ENCODE results near the gene RAB40B.

RAB40B gene

DNA sequence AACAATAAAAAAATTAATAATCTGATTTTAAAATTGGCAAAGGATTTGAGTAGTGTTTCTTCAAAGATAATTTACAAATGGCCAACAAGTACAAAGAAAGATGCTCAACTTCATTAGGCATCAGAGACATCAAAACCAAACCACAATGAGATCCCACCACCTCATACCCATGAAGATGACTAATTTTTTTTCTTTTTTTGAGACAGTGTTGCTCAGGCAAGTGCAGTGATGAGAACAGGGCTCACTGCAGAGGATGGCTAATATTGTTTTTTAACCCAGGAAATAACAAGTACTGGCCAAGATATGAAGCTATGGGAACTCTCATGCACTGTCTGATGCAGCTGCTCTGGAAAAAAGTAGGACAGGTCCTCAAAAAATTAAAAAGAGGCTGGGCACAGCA, 65.2 kb downstream of the RAB40B start:
- Histone ChIP-seq H3K4me3 (ENCODE audit: low read depth in 1 of 2, low read length in 2 of 2) (no peak overlapping the region), H4K20me1 (ENCODE audit: insufficient read depth, low read length) (peaks cover 24% of the 10 kb centered on the region), H3K27ac (ENCODE audit: low read length) (no peak overlapping the region), H3K79me2 (ENCODE audit: insufficient read depth, low read length) (peaks cover 86% of the 10 kb centered on the region), H3K9ac (ENCODE audit: low read depth, low read length) (no peak overlapping the region), H3K9me3 (ENCODE audit: insufficient read depth, low read length, severe bottlenecking) (no peaks in the 10 kb centered on the region), H3K36me3 (ENCODE audit: insufficient read depth, low read length) (peaks cover 60% of the 10 kb centered on the region), H3K4me2 (ENCODE audit: insufficient read depth, low read length) (no peak overlapping the region), H3K4me1 (ENCODE audit: insufficient read depth, low read length) (no peaks in the 10 kb centered on the region), H2AFZ (ENCODE audit: low read depth, low read length) (no peak overlapping the region), H3K27me3 (ENCODE audit: insufficient read depth, low read length, poor library complexity) (no peaks in the 10 kb centered on the region)
- TF ChIP-seq EZH2 (IDR thresholded peaks at IDR 0.05; ENCODE audit: borderline replicate concordance, low read depth, low read length, severe bottlenecking) = no peak
- TF ChIP-seq, protein P1, sequence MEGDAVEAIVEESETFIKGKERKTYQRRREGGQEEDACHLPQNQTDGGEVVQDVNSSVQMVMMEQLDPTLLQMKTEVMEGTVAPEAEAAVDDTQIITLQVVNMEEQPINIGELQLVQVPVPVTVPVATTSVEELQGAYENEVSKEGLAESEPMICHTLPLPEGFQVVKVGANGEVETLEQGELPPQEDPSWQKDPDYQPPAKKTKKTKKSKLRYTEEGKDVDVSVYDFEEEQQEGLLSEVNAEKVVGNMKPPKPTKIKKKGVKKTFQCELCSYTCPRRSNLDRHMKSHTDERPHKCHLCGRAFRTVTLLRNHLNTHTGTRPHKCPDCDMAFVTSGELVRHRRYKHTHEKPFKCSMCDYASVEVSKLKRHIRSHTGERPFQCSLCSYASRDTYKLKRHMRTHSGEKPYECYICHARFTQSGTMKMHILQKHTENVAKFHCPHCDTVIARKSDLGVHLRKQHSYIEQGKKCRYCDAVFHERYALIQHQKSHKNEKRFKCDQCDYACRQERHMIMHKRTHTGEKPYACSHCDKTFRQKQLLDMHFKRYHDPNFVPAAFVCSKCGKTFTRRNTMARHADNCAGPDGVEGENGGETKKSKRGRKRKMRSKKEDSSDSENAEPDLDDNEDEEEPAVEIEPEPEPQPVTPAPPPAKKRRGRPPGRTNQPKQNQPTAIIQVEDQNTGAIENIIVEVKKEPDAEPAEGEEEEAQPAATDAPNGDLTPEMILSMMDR (IDR thresholded peaks at IDR 0.05; ENCODE audit: borderline replicate concordance, extremely low read depth, low read length, poor library complexity, severe bottlenecking) = no peak
- DNase-seq (no peak), ATAC-seq (ENCODE audit: insufficient read depth, low read depth) (no peak)

DNA sequence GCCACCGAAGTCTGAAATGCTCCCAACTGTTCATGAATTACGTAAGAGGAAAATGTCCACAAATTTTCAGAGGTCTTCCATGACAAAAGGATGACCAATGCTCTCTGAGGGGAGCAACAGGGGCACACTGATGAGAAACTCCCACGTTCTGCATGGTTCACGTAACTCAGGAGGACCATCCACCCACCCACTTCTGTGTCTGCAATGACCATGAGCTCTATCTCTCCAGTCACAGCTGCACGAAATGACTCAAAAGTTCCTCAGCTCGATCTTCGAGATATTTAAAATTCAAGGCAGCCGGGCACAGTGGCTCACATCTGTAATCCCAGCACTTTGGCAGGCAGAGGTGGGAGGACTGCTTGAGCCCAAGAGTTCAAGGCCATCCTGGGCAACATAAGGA, 66.0 kb downstream of the RAB40B start:
- H3K79me2 ChIP-seq (ENCODE audit: insufficient read depth, low read length) = peaks cover 79% of the 10 kb centered on the region
- H3K9ac ChIP-seq (ENCODE audit: low read depth, low read length) = no peak overlapping the region
- no peaks in the 10 kb centered on the region for H3K27me3 ChIP-seq (ENCODE audit: insufficient read depth, low read length, poor library complexity)
- H3K4me2 ChIP-seq (ENCODE audit: insufficient read depth, low read length) = no peak overlapping the region
- ATAC-seq (ENCODE audit: insufficient read depth, low read depth) (no peak), DNase-seq (no peak)
- H3K4me1 ChIP-seq (ENCODE audit: insufficient read depth, low read length) = no peaks in the 10 kb centered on the region
- H3K9me3 ChIP-seq (ENCODE audit: insufficient read depth, low read length, severe bottlenecking) = no peaks in the 10 kb centered on the region
- H3K27ac ChIP-seq (ENCODE audit: low read length) = no peak overlapping the region
- no peak overlapping the region for H3K4me3 ChIP-seq (ENCODE audit: low read depth in 1 of 2, low read length in 2 of 2)
- peaks cover 30% of the 10 kb centered on the region for H4K20me1 ChIP-seq (ENCODE audit: insufficient read depth, low read length)
- TF ChIP-seq, protein P1 (IDR thresholded peaks at IDR 0.05; ENCODE audit: borderline replicate concordance, extremely low read depth, low read length, poor library complexity, severe bottlenecking) = no peak
- TF ChIP-seq EZH2 (IDR thresholded peaks at IDR 0.05; ENCODE audit: borderline replicate concordance, low read depth, low read length, severe bottlenecking) = no peak
- peaks cover 68% of the 10 kb centered on the region for H3K36me3 ChIP-seq (ENCODE audit: insufficient read depth, low read length)
- no peak overlapping the region for H2AFZ ChIP-seq (ENCODE audit: low read depth, low read length)

DNA sequence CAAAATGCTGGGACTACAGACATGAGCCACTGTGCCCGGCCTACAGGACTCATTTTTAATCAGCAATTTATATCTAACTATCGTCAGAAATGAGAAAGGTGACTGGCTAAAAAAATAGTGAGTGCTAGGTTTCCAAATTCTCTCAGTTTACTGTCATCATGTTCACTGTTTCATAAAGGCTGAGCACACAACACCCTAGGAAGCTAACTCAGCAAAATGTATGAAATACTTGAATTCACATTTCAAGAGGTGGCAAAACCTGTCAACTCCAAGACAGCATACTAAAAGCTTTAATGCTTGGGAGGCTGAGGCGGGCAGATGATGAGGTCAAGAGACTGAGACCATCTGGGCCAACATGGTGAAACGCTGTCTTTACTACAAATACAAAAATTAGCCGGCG, 67.0 kb downstream of the RAB40B start:
- Histone ChIP-seq H3K4me2 (ENCODE audit: insufficient read depth, low read length) (no peak overlapping the region), H3K4me1 (ENCODE audit: insufficient read depth, low read length) (no peaks in the 10 kb centered on the region), H3K36me3 (ENCODE audit: insufficient read depth, low read length) (peaks cover 74% of the 10 kb centered on the region), H3K27me3 (ENCODE audit: insufficient read depth, low read length, poor library complexity) (no peaks in the 10 kb centered on the region), H3K27ac (ENCODE audit: low read length) (no peak overlapping the region), H3K4me3 (ENCODE audit: low read depth in 1 of 2, low read length in 2 of 2) (no peak overlapping the region), H3K79me2 (ENCODE audit: insufficient read depth, low read length) (peaks cover 70% of the 10 kb centered on the region), H4K20me1 (ENCODE audit: insufficient read depth, low read length) (peaks cover 25% of the 10 kb centered on the region), H3K9me3 (ENCODE audit: insufficient read depth, low read length, severe bottlenecking) (no peaks in the 10 kb centered on the region), H3K9ac (ENCODE audit: low read depth, low read length) (no peak overlapping the region), H2AFZ (ENCODE audit: low read depth, low read length) (no peak overlapping the region)
- ATAC-seq (ENCODE audit: insufficient read depth, low read depth) (no peak), DNase-seq (no peak)
- TF ChIP-seq EZH2 (IDR thresholded peaks at IDR 0.05; ENCODE audit: borderline replicate concordance, low read depth, low read length, severe bottlenecking) = no peak
- TF ChIP-seq, protein P1 (IDR thresholded peaks at IDR 0.05; ENCODE audit: borderline replicate concordance, extremely low read depth, low read length, poor library complexity, severe bottlenecking) = no peak

DNA sequence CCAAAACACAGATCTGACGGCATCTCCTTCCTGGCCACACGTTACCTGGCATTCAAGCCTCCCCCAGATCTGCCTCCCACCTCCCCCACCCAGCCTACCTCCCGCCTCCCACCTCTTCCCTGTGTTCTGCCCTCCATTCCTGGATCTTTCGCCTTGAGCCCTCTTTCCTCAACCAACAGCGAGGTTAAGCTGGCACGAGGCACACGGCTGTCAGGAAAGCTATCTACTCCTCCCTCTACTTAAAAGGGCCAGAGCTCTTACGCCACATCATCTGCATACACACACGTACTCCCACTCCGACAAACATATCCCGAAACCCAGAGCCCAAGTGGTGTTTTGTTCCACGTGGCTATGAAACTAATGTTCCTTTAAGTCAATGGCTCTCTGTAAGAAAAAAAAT, 68.3 kb downstream of the RAB40B start:
- H3K27me3 ChIP-seq (ENCODE audit: insufficient read depth, low read length, poor library complexity) = no peaks in the 10 kb centered on the region
- peaks cover 22% of the 10 kb centered on the region for H4K20me1 ChIP-seq (ENCODE audit: insufficient read depth, low read length)
- no peak overlapping the region for H3K4me3 ChIP-seq (ENCODE audit: low read depth in 1 of 2, low read length in 2 of 2)
- H3K79me2 ChIP-seq (ENCODE audit: insufficient read depth, low read length) = peaks cover 59% of the 10 kb centered on the region
- H3K4me1 ChIP-seq (ENCODE audit: insufficient read depth, low read length) = no peaks in the 10 kb centered on the region
- H3K9me3 ChIP-seq (ENCODE audit: insufficient read depth, low read length, severe bottlenecking) = no peaks in the 10 kb centered on the region
- no peak overlapping the region for H3K4me2 ChIP-seq (ENCODE audit: insufficient read depth, low read length)
- no peak overlapping the region for H2AFZ ChIP-seq (ENCODE audit: low read depth, low read length)
- no peak overlapping the region for H3K9ac ChIP-seq (ENCODE audit: low read depth, low read length)
- TF ChIP-seq, protein P1 (IDR thresholded peaks at IDR 0.05; ENCODE audit: borderline replicate concordance, extremely low read depth, low read length, poor library complexity, severe bottlenecking) = no peak
- TF ChIP-seq EZH2 (IDR thresholded peaks at IDR 0.05; ENCODE audit: borderline replicate concordance, low read depth, low read length, severe bottlenecking) = no peak
- no peak for ATAC-seq (ENCODE audit: insufficient read depth, low read depth)
- peaks cover 78% of the 10 kb centered on the region for H3K36me3 ChIP-seq (ENCODE audit: insufficient read depth, low read length)
- H3K27ac ChIP-seq (ENCODE audit: low read length) = no peak overlapping the region
- no peak for DNase-seq
